Breast epithelium (tissue), 3 donors: Measurements from ENCODE around the gene SDK2.

ENCODE experiments used
- CTCF ChIP-seq, 3 donors: fragments of 450-650 bp; IDR thresholded peaks; one replicate each; pipeline ENCODE4 v1.5.1; 2016 to 2017; ENCODE audit warnings: antibody characterized with exemption in 3 of 3, mild to moderate bottlenecking in 3 of 3, moderate library complexity in 3 of 3
- POLR2A ChIP-seq: fragments of 450-650 bp; IDR thresholded peaks from one replicate; pipeline ENCODE4 v1.6.1; 2016; ENCODE audit warnings: antibody characterized with exemption, mild to moderate bottlenecking, moderate library complexity
- POLR2AphosphoS5 ChIP-seq, 3 donors: sonication (generic); formaldehyde crosslinking; IDR thresholded peaks; one replicate each; pipeline ENCODE4 v1.6.1; 2017; ENCODE audit warnings: antibody characterized with exemption in 3 of 3

- TF ChIP-seq POLR2AphosphoS5 (IDR thresholded peaks at IDR 0.05) (no peak), CTCF (IDR thresholded peaks at IDR 0.05) (no peak), POLR2A (no peak)
Measured at GRCh38 chr17:73541561-73541981, 102.7 kb downstream of the SDK2 start.
